OCI-LY3 (cell line): Measurements from ENCODE around the gene SPSB4.

Experiments used
- H2AFZ ChIP-seq: fragments of 200-600, 300-600 bp; shearing (Covaris generic); 2 replicates; pipeline ENCODE4 v1.6.0; 2014; ENCODE audit warnings: antibody characterized with exemption, low read depth, low read length
- H3K27ac ChIP-seq: fragments of 200-600, 300-600 bp; sonication (generic); 2 replicates; pipeline ENCODE4 v1.5.1; 2014; ENCODE audit warnings: mild to moderate bottlenecking, low read length, moderate library complexity, mixed read lengths
- H3K27me3 ChIP-seq: fragments of 200-600, 300-600 bp; sonication (generic); 2 replicates; pipeline ENCODE4 v1.6.1; 2014; ENCODE audit warnings: low read depth, low read length, mixed read lengths
- H3K36me3 ChIP-seq: fragments of 200-600, 300-600 bp; sonication (generic); replicated peaks from 2 replicates; pipeline ENCODE3; 2014; ENCODE audit warnings: low read depth, low read length, mixed read lengths
- H3K4me1 ChIP-seq: fragments of 300-600, 200-600 bp; sonication (generic); 2 replicates; pipeline ENCODE4 v1.6.1; 2014; ENCODE audit warnings: low read length, mixed read lengths
- H3K4me2 ChIP-seq: fragments of 200-600, 300-600 bp; sonication (generic); 2 replicates; pipeline ENCODE4 v1.6.1; 2014; ENCODE audit warnings: low read length, mixed read lengths
- H3K4me3 ChIP-seq: fragments of 300-600, 200-600 bp; sonication (generic); 2 replicates; pipeline ENCODE4 v1.5.1; 2014; ENCODE audit warnings: antibody characterized with exemption, mild to moderate bottlenecking, low read length, moderate library complexity
- H3K79me2 ChIP-seq: fragments of 300-600, 200-600 bp; shearing (Covaris generic); 2 replicates; pipeline ENCODE4 v1.6.1; 2014; ENCODE audit warnings: mild to moderate bottlenecking, low read length, mixed read lengths
- H3K9ac ChIP-seq: fragments of 300-600, 200-600 bp; shearing (Covaris generic); 2 replicates; pipeline ENCODE4 v1.6.0; 2014; ENCODE audit warnings: mild to moderate bottlenecking, low read length, moderate library complexity
- H3K9me3 ChIP-seq: fragments of 200-600, 300-600 bp; shearing (Covaris generic); 2 replicates; pipeline ENCODE4 v1.6.1; 2014; ENCODE audit warnings: low read length, mixed read lengths; ENCODE audit not compliant: insufficient read depth
- H4K20me1 ChIP-seq: fragments of 200-600, 300-600 bp; sonication (generic); 2 replicates; pipeline ENCODE4 v1.6.1; 2016; ENCODE audit warnings: low read length, mixed read lengths; ENCODE audit not compliant: insufficient read depth
- EZH2phosphoT487 ChIP-seq: fragments of 200-600 bp; shearing (Covaris generic); IDR thresholded peaks from 2 replicates; pipeline ENCODE4 v1.6.1; 2018; ENCODE audit warnings: antibody characterized with exemption, mixed run types, low read depth
- TF ChIP-seq, protein P1 (sequence below): fragments of 200-600, 300-600 bp; sonication (generic); IDR thresholded peaks from 2 replicates; pipeline ENCODE4 v1.5.1; 2014; ENCODE audit warnings: antibody characterized with exemption, low read length, low read depth

Gene SPSB4

DNA sequence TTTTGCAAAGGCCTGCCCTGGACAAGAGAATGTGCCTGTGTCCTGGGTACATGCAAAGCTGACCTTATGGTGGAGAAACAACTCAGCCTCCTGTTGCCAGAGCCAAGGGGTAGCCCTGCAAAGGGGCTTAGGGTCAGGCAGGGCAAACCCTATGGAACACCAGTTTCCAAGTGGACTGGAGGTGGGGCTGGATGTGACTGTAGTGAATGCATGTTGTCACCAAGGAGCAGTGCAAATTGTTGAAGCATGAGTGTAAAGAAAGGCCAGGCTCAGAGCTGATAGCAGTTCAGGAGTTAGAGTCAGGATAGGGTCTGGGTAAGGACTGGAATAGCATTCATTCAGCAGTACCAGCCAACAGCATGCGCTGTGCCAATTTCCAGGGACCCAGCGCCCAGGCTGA lies 97.6 kb downstream of the SPSB4 start:
- Histone ChIP-seq H3K9me3 (no peaks in the 10 kb centered on the region), H3K4me2 (no peak overlapping the region), H3K27ac (no peak overlapping the region), H3K79me2 (no peaks in the 10 kb centered on the region), H3K4me3 (no peak overlapping the region), H3K9ac (no peak overlapping the region), H3K27me3 (peaks cover 3% of the 10 kb centered on the region; the same call in 1 of the 2 replicates), H3K4me1 (no peaks in the 10 kb centered on the region), H2AFZ (no peak overlapping the region), H3K36me3 (no peaks in the 10 kb centered on the region), H4K20me1 (no peaks in the 10 kb centered on the region)
- TF ChIP-seq EZH2phosphoT487 = no peak
- TF ChIP-seq, protein P1, sequence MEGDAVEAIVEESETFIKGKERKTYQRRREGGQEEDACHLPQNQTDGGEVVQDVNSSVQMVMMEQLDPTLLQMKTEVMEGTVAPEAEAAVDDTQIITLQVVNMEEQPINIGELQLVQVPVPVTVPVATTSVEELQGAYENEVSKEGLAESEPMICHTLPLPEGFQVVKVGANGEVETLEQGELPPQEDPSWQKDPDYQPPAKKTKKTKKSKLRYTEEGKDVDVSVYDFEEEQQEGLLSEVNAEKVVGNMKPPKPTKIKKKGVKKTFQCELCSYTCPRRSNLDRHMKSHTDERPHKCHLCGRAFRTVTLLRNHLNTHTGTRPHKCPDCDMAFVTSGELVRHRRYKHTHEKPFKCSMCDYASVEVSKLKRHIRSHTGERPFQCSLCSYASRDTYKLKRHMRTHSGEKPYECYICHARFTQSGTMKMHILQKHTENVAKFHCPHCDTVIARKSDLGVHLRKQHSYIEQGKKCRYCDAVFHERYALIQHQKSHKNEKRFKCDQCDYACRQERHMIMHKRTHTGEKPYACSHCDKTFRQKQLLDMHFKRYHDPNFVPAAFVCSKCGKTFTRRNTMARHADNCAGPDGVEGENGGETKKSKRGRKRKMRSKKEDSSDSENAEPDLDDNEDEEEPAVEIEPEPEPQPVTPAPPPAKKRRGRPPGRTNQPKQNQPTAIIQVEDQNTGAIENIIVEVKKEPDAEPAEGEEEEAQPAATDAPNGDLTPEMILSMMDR = no peak

DNA sequence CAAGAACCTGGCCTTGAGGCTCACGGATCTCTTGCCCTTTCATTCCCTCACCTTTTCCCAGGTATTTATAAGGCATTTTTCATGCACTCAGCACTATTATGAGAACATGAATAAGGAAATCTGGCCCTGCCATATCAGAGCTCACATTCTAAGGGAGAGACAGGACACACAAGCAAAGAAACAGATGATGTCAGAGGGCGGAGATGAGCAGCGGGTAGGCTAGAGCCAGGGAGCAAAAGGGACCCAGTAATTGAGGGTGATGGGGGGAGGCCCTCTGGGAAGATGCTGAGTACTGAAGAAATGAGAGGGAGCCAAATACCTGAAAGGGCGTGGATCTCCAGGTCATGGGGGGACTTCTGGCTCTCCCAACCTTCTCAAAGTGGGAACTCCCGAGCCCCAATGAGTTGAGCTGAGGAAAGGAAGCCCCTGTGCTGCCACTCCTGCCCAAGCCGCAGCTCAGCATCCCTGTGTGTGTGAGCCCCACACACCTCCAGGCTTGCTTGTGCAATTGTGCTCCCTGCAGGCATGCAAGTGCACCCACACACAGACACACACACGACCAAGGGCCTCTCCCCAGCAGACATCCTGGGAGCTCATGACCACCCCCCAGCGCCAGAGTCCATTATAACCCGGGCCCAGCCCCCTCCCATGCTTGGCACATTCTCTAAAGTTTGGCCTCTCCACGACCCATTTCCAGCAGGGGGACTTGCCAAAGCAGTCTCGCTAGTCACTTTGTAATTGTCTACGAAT lies 99.1 kb downstream of the SPSB4 start:
- Histone ChIP-seq H3K9ac (no peak overlapping the region), H3K9me3 (no peaks in the 10 kb centered on the region), H3K4me3 (no peak overlapping the region), H3K36me3 (no peaks in the 10 kb centered on the region), H3K4me2 (no peak overlapping the region), H3K27ac (no peak overlapping the region), H2AFZ (no peak overlapping the region), H3K79me2 (no peaks in the 10 kb centered on the region), H3K4me1 (no peaks in the 10 kb centered on the region), H4K20me1 (no peaks in the 10 kb centered on the region), H3K27me3 (peaks cover 3% of the 10 kb centered on the region; the same call in 1 of the 2 replicates)
- TF ChIP-seq EZH2phosphoT487 = no peak
- TF ChIP-seq, protein P1 = no peak

DNA sequence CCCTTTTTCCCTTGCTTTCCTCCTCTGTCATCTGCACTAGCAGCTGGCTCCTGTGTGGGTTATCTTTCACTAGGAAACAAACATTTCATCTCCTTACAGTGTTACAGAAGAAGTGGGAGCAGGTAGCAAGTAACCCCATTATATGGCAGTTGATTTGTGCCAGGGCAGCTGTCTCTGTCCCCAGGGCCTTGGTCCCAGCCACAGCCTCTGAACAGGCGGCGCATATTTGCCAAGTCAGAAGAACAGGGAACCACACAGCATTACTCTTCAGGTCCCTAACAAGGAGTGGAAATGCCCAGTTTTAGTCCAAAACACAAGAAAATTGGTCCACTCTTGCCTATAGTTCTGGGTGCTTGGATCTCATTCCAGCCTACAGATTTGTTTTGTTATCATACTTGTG lies 99.8 kb downstream of the SPSB4 start:
- H3K4me1 ChIP-seq = no peaks in the 10 kb centered on the region
- H3K79me2 ChIP-seq = no peaks in the 10 kb centered on the region
- no peak overlapping the region for H3K4me2 ChIP-seq
- TF ChIP-seq, protein P1 = no peak
- TF ChIP-seq EZH2phosphoT487 = no peak
- H3K4me3 ChIP-seq = no peak overlapping the region
- H3K27me3 ChIP-seq = peaks cover 3% of the 10 kb centered on the region; the same call in 1 of the 2 replicates
- H4K20me1 ChIP-seq = no peaks in the 10 kb centered on the region
- no peak overlapping the region for H3K27ac ChIP-seq
- H3K9ac ChIP-seq = no peak overlapping the region
- H3K9me3 ChIP-seq = no peaks in the 10 kb centered on the region
- H2AFZ ChIP-seq = no peak overlapping the region
- H3K36me3 ChIP-seq = no peaks in the 10 kb centered on the region

DNA sequence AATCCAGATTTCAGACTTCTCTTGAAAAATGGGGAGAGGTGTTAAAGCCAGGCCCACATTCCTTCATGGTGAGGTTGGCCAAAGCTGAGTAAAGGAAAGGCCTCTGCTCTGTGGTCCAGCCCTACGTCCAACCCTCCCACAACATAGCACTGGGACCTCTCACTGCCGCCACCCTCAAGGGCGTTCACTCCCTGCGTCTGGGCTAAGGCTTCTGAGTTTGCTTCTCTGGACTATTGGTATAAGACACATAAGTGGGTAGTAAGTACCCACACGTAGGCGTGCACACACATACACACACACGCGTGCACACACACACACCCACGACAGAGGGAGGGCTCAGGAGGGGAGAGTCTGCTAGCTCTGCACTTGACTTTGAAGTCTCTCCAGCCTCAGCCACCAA lies 100.3 kb downstream of the SPSB4 start:
- peaks cover 3% of the 10 kb centered on the region; the same call in 1 of the 2 replicates for H3K27me3 ChIP-seq
- TF ChIP-seq EZH2phosphoT487 = no peak
- TF ChIP-seq, protein P1 = no peak
- no peaks in the 10 kb centered on the region for H3K4me1 ChIP-seq
- no peak overlapping the region for H3K27ac ChIP-seq
- no peaks in the 10 kb centered on the region for H3K36me3 ChIP-seq
- no peak overlapping the region for H2AFZ ChIP-seq
- H3K79me2 ChIP-seq = no peaks in the 10 kb centered on the region
- no peak overlapping the region for H3K9ac ChIP-seq
- H3K4me2 ChIP-seq = no peak overlapping the region
- H4K20me1 ChIP-seq = no peaks in the 10 kb centered on the region
- H3K9me3 ChIP-seq = no peaks in the 10 kb centered on the region
- no peak overlapping the region for H3K4me3 ChIP-seq
